Coronary artery (tissue), 2 donors: Measurements from ENCODE around the gene RBP2.

Experiments
- DNase-seq: peaks from one replicate; pipeline ENCODE4 v3.0.0-alpha.2; 2017; ENCODE audit warnings: low spot score
- H3K27ac ChIP-seq, 2 donors: fragments of 200-600 bp; sonication (generic); one replicate each; pipeline ENCODE4 v1.5.1; 2016 to 2019
- H3K4me3 ChIP-seq: fragments of 200-600 bp; sonication (generic); 2 replicates; pipeline ENCODE4 v1.5.1; 2016; ENCODE audit warnings: mild to moderate bottlenecking, moderate library complexity
- TF ChIP-seq, protein P1 (sequence below): fragments of 200-600 bp; sonication (generic); IDR thresholded peaks from one replicate; pipeline ENCODE4 v1.5.1; 2019; ENCODE audit warnings: antibody characterized with exemption

RBP2 gene

DNA sequence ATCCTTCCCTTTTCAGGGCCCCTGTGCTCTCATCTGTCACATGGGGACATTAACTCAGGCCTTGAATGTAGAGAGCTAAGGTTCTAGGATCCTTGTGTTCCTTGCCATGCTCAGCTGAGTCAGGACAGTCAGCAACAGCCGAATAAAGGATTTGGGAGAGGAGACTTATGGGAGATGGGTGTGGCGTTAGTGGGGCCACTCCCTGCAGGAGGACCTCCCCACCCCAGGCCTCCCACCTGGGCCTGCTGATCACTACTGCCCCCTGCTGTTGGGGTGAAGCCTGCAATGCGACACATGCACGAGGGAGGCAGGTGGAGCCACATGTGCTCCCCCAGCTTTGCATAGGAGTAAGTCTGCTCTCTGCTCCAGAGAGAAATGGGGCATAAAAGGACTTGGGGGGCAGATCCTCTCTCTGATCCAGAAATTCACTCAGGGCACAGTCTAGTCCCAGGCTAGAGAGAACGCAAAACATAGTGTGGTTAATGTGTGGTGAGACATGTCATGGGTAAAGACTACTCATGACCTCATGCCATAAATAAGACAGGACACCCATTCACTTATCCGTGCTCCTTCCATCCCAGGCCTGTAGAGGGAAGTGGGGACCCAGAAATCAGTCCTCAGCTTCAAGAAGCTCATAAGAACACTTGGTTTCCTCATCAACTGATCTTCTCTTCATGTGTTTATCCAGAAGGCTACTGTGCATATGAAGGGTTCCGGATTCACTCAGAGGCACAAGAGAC, 43.9 kb upstream of the RBP2 start:
- DNase-seq, result peak; percentile 65
- H3K4me3 ChIP-seq, result no peak overlapping the region
- no peak overlapping the region for H3K27ac ChIP-seq
- TF ChIP-seq, protein P1, sequence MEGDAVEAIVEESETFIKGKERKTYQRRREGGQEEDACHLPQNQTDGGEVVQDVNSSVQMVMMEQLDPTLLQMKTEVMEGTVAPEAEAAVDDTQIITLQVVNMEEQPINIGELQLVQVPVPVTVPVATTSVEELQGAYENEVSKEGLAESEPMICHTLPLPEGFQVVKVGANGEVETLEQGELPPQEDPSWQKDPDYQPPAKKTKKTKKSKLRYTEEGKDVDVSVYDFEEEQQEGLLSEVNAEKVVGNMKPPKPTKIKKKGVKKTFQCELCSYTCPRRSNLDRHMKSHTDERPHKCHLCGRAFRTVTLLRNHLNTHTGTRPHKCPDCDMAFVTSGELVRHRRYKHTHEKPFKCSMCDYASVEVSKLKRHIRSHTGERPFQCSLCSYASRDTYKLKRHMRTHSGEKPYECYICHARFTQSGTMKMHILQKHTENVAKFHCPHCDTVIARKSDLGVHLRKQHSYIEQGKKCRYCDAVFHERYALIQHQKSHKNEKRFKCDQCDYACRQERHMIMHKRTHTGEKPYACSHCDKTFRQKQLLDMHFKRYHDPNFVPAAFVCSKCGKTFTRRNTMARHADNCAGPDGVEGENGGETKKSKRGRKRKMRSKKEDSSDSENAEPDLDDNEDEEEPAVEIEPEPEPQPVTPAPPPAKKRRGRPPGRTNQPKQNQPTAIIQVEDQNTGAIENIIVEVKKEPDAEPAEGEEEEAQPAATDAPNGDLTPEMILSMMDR, result no peak

- DNase-seq, result peak; percentile 63
- no peak overlapping the region for H3K4me3 ChIP-seq
- H3K27ac ChIP-seq, result no peak overlapping the region
- TF ChIP-seq, protein P1, result no peak
These were observed 42.9 kb upstream of the RBP2 start for GRCh38 chr3:139518926-139519842.

DNA sequence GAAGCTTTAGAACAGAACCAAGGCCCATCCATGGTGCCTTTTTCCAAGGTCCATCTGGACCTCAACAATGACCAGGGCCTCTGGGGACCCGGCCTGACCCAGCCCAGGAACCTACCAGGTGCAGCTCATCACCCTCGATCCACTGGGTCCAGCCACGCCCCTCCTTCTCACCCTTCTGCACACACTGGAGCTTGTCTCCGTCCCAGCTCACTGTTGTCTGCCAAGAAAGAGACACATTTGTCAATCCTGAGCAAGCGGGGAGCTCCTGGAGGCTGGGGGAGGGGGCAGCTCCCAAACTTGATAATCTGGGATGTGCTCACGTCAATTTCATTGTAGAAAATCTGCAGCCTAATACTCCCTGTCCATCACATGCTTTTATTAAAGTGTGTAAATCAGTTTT, 42.0 kb upstream of the RBP2 start:
- no peak overlapping the region for H3K27ac ChIP-seq
- TF ChIP-seq, protein P1, result no peak
- no peak overlapping the region for H3K4me3 ChIP-seq
- DNase-seq, result peak; percentile 12

DNA sequence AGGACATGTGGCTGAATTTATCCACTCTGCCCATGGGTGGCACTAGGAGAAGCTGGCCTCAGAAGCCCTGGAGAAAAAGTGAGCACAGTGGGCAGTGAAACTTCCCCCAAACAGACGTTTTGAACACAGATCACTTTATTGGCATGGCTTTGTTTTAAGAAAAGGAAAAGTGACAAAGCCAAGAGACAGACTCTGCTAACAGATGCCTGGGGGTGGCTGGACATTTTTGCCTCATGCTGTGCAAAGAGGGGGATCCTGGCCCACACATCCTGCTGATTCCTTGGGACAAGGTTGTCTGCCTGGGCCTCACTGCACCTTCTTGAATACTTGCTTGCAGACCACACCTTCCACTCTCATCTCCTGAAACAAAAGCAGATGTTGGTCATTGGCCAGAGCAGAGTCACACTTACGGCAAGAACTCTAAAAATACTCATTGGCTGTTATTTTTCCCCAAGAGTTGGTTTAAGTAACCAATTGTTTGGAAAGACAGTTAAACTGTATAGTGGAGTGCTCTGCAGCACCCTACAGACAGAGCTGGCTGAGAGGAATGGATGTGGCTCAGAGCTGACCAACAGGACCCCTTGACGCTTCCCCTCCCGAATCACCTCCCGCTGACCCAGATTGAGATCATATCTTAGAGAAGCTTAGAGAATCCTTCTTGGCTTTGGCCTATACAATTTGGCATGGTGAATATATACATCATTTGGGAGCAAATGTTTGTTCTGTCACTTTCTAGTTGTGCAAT, 41.2 kb upstream of the RBP2 start:
- TF ChIP-seq, protein P1, result no peak
- Histone ChIP-seq H3K27ac (no peak overlapping the region), H3K4me3 (no peak overlapping the region)
- peak; percentile 21 for DNase-seq

GRCh38 chr3:139514741-139515140, 38.4 kb upstream of the RBP2 start:
- TF ChIP-seq, protein P1, result no peak
- no peak overlapping the region for H3K4me3 ChIP-seq
- DNase-seq, result no peak
- no peak overlapping the region for H3K27ac ChIP-seq

- no peak for DNase-seq
These were observed 33.3 kb upstream of the RBP2 start for GRCh38 chr3:139509631-139510030.

More at GRCh38 chr3:139509631-139510030, 33.3 kb upstream of the RBP2 start:
- Histone ChIP-seq H3K4me3 (no peak overlapping the region), H3K27ac (no peak overlapping the region)
- TF ChIP-seq, protein P1, result no peak
